GM19468 (cell line): ENCODE data around the gene GP9.
"Not testable (repeated sequence)": the region's sequence is repeated elsewhere in the genome, so short reads cannot be mapped to it uniquely, and the experiment has no call there.

Source experiments
- ATAC-seq: cut with Tn5 transposase; IDR thresholded peaks from one replicate; pipeline ENCODE4 v1.9.1; 2021; ENCODE audit warnings: mild to moderate bottlenecking, moderate library complexity, moderate number of reproducible peaks; ENCODE audit not compliant: unreplicated experiment; ENCODE audit errors: extremely low read depth

Gene GP9

DNA sequence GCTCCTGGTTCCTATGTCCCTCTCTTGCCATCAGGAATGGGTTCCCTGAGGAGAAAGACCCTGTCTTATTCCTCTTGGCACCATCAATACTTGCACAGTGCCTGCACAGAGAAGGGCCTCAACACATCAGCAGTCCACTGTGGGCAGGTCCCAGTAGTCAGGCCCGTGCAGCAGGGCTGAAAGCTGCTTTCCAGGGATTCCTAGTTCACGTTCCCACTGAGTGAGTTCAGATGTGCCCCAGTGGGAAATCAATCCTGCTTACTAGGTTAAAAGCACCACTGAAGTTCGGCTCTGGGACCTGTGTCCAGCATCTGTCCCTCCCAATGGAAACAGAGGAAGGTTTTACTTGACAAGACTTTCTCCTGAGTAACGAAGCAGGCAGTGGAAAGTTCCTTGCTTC, 45.3 kb downstream of the GP9 start:
- no peak for ATAC-seq

DNA sequence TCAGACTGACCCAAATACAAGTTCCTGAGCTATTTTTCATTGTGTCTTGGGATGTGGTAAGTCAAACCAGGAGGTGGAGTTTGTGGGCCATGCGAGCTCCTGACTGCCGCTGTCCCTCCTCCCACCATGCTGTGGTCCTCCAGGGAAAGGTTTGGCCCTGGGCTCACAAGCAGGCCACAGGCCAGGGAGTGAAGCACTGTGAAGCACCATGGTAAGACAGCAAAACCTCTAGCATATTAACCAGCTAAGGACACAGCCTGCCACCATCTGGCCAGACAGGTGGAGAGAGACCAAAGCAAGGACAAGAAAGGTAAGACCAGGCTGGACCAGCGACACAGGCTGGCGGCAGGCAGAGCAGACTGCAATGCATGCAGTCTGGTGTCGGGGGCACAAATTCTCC, 45.7 kb downstream of the GP9 start:
- ATAC-seq = no peak

DNA sequence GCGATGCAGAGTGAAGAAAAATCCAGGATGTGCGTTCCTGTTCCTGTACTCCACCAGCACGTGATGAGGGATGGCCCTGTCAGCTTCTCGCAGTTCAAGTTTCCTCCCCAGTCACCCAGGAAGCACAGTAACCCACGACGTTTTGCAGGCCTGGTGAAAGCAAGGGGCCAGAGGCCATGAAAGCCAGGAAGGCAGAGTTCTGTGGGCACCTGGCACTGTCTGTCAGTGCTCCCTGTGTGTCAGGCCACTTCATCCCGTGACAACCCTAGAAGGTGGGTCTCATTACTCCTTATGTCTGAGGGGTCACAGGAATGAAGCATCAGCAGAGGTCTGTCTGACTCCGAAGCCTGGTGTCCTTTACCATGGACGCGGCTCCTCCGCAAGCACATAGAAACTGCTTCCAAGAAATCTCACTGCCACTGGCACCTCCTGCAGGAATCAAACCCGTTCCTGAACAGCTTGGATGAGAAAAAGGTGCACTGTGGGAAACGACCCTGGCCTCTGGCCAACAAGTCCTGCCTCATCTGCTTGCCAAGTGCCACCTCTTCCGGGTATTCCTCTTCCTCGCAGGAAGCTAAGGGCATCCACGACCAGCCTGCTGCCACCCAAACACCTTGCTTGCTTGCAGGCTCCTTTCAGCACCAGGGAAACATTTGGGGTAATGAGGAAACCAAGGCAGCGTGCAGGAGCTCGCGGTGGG, 46.4 kb downstream of the GP9 start:
- ATAC-seq = no peak

DNA sequence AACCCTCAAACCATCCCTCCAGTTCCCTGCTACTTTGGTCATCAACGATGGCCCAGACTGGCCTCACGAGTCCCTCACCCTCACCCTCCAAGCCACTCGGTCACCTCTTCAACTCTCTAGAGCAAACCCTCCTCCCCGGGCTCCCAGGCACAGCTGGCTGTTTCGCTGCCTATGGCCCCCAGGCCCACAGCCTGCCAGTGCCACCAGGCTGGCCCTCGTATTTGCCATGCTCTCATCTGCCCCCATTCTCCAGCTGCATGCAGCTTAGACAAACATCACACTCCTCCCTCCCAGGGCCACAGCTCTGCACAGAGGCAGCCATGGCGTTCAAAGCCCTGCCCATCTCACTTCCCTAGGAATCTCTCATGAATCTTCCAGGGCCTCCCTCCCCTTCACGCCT, 47.2 kb downstream of the GP9 start:
- ATAC-seq = no peak

DNA sequence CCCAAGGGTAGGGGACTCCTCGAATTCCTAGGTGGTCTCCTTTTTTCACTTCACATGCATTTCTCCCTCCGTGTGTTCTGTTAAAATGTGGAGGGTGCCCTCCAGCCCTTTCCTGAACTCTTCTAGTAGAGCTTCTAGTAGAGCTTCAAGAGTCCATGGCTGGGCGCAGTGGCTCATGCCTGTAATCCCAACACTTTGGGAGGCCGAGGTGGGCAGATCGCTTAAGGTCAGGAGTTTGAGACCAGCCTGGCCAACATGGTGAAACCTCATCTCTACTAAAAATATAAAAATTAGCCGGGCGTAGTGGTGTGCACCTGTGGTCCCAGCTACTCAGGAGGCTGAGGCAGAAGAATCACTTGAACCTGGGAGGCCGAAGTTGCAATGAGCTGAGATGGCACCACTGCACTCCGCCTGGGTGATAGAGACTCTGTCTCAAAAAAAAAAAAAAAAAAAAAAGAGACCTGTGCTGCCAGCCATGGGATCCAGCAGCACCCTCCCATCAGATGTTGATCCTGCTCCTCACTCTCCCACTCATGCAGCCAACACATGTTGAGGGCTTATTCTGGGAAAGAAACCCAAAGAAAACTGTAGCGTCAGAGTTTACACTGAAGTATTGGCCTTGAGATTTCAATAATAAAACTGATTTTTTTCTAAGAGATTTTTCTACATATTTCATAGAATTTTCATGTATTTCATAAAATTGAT, 50.6 kb downstream of the GP9 start:
- ATAC-seq = not testable (repeated sequence)
